HG03460 (cell line): ENCODE results near the gene CABLES2.

Experiments
- ATAC-seq: cut with Tn5 transposase; IDR thresholded peaks from one replicate; pipeline ENCODE4 v1.9.1; 2021; ENCODE audit not compliant: unreplicated experiment

The CABLES2 gene

GRCh38 chr20:62407221-62407992 lies at the start of gene CABLES2:
TSS of gene CABLES2 (minus strand) at chr20:62407285. CDS start at chr20:62407276, 9 bp downstream.
- ATAC-seq: peak; percentile 77

- no peak for ATAC-seq
Measured at GRCh38 chr20:62455929-62456328, 48.8 kb upstream of the CABLES2 start.

DNA sequence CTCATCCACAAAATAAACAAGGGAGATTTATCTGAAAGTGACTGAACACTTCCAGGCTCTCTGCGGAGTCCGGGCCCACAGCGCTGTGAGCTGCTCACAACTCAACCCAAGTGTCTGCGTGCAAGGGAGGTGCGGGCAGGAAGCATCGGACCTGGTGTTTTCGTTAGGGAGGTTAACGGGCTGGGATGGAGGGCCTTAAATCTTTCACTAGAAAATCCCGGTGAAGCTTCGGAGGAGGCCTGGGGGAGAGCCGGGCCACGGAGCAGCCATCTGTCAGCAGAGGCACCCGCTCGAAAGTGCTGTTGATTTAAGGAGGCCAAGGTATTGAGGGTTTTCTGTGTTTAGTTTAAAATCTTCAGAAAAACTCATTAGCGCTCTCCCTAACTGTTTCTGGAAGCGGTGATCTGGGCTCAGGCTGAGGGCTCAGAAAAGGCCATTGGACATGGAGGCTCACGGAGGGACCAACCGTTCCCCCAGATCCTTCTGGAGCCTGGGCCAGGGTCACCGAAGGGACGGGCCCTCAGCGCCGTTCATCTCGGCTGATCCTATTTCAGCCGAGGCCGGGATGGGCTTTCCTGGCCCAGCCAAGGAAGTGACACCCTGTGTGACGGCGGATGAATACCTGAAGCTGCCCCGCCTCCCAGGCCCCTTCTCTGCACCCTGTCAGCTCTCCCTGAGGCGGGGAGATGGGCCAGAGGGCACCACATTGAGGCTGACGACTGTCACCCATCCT lies 48.0 kb upstream of the CABLES2 start:
- ATAC-seq: no peak

- ATAC-seq: no peak
Measured at GRCh38 chr20:62453186-62453808, 46.2 kb upstream of the CABLES2 start.

DNA sequence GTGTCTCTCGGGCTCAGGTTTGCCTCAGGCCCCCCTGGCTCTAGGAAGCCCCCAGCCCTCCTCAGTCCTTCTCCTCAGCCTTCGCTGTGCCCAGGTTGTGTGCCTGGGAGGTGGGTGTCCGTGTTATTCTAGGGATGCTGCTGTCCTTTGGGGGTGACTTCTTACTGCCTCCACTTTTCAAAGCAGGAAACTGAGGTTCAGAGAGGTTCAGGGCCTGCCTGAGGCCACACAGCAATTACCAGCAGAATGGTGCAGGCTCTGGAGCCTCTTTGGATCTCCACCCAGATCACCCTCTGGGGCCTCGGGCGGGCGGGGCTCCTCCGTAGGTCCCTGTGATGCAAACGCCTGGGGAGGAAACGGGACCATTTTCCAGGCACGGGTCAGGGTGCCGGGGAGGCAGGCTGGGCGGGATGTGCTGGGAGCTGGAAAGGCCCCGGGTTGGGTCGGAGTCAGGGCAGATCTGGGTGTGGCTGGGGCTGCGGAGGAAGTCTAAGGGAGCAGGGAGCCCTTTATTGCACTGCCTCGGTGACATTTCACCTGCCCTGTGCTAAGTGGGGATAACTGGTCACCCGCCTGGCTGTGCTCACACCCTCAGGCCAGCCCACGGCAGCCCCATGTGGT lies 45.5 kb upstream of the CABLES2 start:
- no peak for ATAC-seq

DNA sequence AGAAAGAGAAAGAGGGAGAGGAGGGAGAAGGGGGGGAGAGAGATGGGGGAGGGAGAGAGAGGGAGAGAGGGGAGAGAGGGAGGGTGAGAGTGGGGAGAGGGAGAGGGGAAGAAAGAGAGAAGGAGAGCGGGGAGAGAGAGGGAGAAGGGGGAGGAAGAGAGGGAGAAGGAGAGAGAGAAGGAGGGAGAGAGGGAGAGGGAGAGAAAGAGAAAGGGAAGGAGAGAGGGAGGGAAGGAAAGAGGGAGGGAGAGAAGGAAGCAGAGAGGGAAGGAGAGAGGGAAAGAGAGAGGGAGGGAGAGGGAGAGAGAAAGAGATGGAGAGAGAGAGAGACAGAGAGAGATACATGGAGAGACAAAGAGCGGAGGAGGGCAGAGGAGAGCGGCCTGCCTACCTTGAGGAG lies 44.9 kb upstream of the CABLES2 start:
- ATAC-seq: no peak

DNA sequence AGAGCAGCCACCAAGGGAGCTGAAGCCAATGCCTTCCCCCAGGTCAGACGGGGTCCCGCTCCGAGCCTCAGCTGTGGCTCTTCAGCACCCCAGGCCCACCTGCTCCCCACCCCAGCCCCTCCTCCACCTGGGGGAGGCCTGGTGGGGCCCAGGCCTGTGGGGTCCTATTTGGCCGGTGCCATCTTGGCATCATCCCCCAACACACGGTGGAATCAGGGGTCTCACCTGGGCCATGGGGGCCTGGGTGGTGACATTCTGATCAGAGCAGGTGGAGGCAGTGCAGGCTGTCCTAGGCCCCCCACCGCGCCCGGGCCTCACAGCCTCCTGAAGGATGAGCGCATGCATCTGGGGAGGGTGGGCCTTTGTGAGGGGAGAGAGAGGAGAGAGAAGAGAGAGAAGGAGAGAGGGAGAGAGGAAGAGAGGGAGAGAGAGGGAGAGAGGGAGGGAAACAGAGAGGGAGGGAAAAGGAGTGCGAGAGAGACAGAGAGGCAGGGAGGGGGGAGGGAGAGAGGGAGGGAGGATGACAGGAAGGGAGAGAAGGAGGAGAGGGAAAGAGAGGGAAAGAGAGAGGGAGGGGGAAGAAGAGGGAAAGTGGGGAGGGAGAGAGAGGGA lies 44.2 kb upstream of the CABLES2 start:
- ATAC-seq: no peak

DNA sequence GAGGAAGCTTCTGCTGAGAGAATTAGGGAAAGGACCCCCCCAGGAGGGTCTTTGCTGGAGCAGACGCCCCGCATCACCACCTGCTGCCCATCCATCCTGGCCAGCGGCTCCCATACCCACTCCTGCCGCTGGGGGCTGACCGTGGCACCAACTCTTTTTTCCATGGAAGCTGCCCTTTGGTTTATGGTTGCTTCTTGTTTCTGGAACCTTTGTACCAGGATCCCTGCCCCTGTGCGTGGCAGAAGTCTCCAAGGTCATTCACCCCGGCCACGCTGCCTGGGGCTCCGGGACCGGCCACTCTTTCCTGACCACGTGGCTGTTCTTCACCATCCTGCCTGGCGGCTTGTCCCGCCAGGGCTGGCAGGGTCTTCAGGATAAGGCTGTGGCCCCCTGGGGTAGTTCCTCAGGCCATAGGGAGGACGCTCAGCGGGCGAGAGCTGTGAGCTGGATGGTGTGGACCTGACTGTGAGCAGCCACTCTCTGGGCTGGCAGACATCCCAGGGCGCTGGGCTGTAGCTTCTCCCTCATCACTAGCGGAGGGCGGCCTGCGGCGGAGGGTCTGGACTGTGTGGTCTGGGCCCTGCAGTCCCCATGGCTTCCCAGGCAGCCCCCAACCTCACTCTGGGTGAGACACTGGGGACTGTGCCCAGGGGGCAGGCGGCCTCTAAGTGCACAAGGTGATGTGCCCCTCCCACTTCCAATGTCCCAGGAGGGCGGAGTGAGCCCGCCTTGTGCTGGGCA lies 43.0 kb upstream of the CABLES2 start:
- no peak for ATAC-seq

DNA sequence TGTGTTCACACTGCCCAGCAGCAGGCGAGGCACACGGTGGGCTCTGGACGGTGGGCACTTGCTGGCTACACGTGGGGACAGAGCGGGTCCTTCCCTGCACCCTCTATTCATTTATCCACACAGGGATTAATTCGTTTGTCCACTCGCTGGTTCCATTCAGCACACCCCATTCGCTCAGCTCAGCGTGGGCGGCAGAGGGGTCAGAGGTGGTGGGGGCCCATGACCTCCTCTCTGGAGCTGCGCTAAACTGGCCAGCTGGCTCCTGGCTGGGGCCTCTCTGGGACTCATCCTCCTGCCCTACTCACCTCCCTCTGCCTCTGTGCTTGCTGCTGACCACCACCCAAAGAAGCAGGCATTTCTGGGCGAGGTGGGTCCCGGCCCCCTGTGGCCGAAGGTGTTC lies 41.7 kb upstream of the CABLES2 start:
- ATAC-seq: no peak

GRCh38 chr20:62448038-62448437 lies 41.0 kb upstream of the CABLES2 start:
- ATAC-seq: no peak

GRCh38 chr20:62446888-62447869 lies 40.1 kb upstream of the CABLES2 start:
- no peak for ATAC-seq

- no peak for ATAC-seq
Measured at GRCh38 chr20:62446481-62446880, 39.4 kb upstream of the CABLES2 start.

- ATAC-seq: no peak
Measured at GRCh38 chr20:62445553-62446340, 38.7 kb upstream of the CABLES2 start.

DNA sequence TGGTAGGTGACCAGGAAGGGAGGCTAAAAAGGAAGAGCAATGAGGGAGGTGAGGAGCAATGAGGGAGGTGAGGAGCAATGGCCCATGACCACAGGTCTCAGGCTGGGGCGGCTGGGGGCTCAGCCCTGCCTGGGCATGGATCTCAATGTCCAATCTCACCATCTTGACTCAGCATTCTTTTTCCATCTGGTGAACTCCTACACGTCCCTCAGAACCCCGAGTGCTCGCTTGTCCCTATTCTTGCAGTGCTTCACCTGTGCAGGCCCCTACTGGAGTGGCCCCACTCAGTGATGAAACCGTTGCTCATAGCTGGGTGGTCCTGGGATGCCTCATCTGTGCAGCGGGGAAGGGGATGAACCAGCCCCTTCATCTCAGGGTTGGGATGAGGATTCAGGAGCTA lies 37.2 kb upstream of the CABLES2 start:
- ATAC-seq: no peak

GRCh38 chr20:62441987-62442539 lies 35.0 kb upstream of the CABLES2 start:
- no peak for ATAC-seq

DNA sequence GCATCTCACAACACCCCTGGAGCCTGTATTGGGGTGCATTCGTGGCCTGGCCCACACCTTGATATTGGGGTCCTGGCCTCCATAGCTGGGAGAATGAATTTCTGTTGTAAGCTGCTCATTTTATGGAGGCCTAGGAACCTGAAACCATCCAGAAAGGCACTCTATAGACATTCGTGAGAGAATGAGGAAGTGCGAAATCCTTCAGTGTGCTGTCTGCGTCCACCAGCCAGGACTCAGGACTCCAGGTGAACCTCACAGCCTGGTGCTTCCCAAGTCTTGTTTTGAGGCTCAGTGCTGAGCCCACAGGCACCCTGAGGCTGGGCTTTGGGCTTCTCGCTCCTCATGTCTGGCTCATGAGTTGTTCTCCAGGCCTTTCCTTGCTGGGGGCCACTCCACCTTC lies 32.1 kb upstream of the CABLES2 start:
- ATAC-seq: no peak

DNA sequence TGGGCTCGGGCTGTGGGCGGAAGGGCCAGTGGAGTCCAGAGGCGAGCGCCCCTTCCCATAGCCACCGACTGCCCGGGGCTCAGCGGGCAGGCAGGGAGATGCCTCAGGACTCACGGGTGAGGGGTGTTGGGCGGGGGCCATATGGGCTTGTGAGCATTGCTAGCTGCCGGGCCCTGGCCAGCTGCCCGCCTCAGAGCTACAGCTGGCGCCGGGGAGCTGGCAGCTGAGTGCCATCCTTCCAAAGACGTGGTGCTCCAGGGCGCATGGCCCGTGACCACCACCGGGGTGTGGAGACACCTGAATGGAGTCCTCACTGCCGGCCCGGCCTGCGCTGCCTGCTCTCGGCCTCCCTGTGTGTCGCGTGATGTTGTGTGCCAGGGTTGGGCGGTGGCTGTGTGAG lies 30.8 kb upstream of the CABLES2 start:
- ATAC-seq: no peak

GRCh38 chr20:62437496-62437895 lies 30.4 kb upstream of the CABLES2 start:
- no peak for ATAC-seq
